Measurements from ENCODE around the gene SMIM20. TPM values are rescaled to one million over a fixed set of nuclear protein-coding genes. Genes with fewer than 3 reads are reported as not detected.
"Not testable (repeated sequence)": the region's sequence is repeated elsewhere in the genome, so short reads cannot be mapped to it uniquely, and the experiment has no call there.

Gene SMIM20
- total RNA-seq, 1 experiment from 2014 or later = 32.5 TPM

GRCh38 chr4:25890571-25891485 is 23.2 kb upstream of the SMIM20 start:
- no peak for DNase-seq (ENCODE audit: low read depth)

- no peak for DNase-seq (ENCODE audit: low read depth)
Observed at GRCh38 chr4:25892796-25893195, 21.2 kb upstream of the SMIM20 start.

- no peak for DNase-seq (ENCODE audit: low read depth)
Observed at GRCh38 chr4:25896776-25897539, 17.1 kb upstream of the SMIM20 start.

GRCh38 chr4:25900310-25900709 is 13.7 kb upstream of the SMIM20 start:
- DNase-seq (ENCODE audit: low read depth) = no peak

GRCh38 chr4:25901030-25901430 is 13.0 kb upstream of the SMIM20 start:
- DNase-seq (ENCODE audit: low read depth) = no peak

GRCh38 chr4:25903900-25904747 is 9.9 kb upstream of the SMIM20 start:
- DNase-seq (ENCODE audit: low read depth) = no peak

GRCh38 chr4:25904748-25905082 is 9.3 kb upstream of the SMIM20 start:
- no peak for DNase-seq (ENCODE audit: low read depth)

- DNase-seq (ENCODE audit: low read depth) = no peak
Observed at GRCh38 chr4:25905371-25905770, 8.6 kb upstream of the SMIM20 start.

GRCh38 chr4:25906113-25906512 is 7.9 kb upstream of the SMIM20 start:
- DNase-seq (ENCODE audit: low read depth) = not testable (repeated sequence)

- peak; percentile 95 for DNase-seq (ENCODE audit: low read depth)
Observed at GRCh38 chr4:25908491-25908901, 5.5 kb upstream of the SMIM20 start.

GRCh38 chr4:25911356-25911755 is 2.7 kb upstream of the SMIM20 start:
- no peak for DNase-seq (ENCODE audit: low read depth)

GRCh38 chr4:25913056-25913850 is 767 bp upstream of the SMIM20 start:
- peak; percentile 22 for DNase-seq (ENCODE audit: low read depth)

GRCh38 chr4:25914670-25915352 is 791 bp downstream of the SMIM20 start:
- DNase-seq (ENCODE audit: low read depth) = no peak

GRCh38 chr4:25915353-25915705 is 1.3 kb downstream of the SMIM20 start:
- no peak for DNase-seq (ENCODE audit: low read depth)

GRCh38 chr4:25916870-25917269 is 2.9 kb downstream of the SMIM20 start:
- DNase-seq (ENCODE audit: low read depth) = no peak

- DNase-seq (ENCODE audit: low read depth) = no peak
Observed at GRCh38 chr4:25919676-25920075, 5.7 kb downstream of the SMIM20 start.

GRCh38 chr4:25921922-25922321 is 7.9 kb downstream of the SMIM20 start:
- DNase-seq (ENCODE audit: low read depth) = no peak

GRCh38 chr4:25922812-25923369 is 8.9 kb downstream of the SMIM20 start:
- DNase-seq (ENCODE audit: low read depth) = no peak

GRCh38 chr4:25923745-25924144 is 9.7 kb downstream of the SMIM20 start:
- no peak for DNase-seq (ENCODE audit: low read depth)

- DNase-seq (ENCODE audit: low read depth) = peak; percentile 45
Observed at GRCh38 chr4:25925486-25926201, 11.6 kb downstream of the SMIM20 start.

All from Daoy (cell line).